Central memory CD4-positive, alpha-beta T cell (primary cell): ENCODE results near the gene ZSWIM7.

Source experiments
- DNase-seq: peaks from one replicate; pipeline ENCODE4 v3.0.0; 2022

Gene ZSWIM7

DNA sequence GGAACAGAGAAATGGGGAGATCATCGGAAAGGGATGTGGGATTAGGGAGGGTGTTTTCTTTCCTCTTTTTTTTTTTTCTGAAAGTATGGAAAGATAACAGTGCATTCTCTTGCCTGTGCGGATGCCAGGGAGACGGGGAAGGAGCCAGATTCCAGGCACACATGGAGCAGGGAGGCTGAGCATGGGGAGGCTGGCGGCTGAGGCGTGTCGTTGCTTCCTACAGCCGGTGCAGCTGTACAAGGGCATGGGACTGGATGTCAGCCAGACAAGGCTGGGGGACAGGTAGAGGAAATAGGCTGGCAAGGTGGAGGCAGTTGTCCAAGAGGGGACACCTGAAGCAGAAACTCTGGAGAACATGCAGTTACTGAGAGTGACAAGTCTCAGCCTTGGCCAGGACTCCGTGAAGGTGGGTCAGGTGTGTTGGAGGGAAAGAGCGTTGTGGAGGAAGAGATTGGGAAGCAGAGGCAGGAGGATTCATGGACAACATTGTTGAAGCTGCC, 71.2 kb downstream of the ZSWIM7 start:
- DNase-seq: no peak
